CD14-positive monocyte (primary cell): ENCODE data around the gene CCRL2. TPM values are rescaled to one million over a fixed set of nuclear protein-coding genes. Genes with fewer than 3 reads are reported as not detected.

Experiments used
- DNase-seq, 3 donors: peaks; one replicate each; pipeline ENCODE4 v3.0.0-alpha.2; 2011 to 2022
- H2AFZ ChIP-seq: 2 replicates; pipeline ENCODE4 v1.6.0; 2012; ENCODE audit warnings: mild to moderate bottlenecking, low read depth, low read length, inconsistent platforms; ENCODE audit not compliant: insufficient read depth, poor library complexity, severe bottlenecking
- H3K27ac ChIP-seq, 2 donors: 1 replicate in 1 of 2; 2 replicates in 1 of 2; pipeline ENCODE4 v1.5.1; 2012 to 2013; ENCODE audit warnings: low read length in 2 of 2, control low read depth in 1 of 2, inconsistent platforms in 1 of 2, low read depth in 1 of 2, mild to moderate bottlenecking in 1 of 2
- H3K27me3 ChIP-seq, 2 donors: one replicate each; pipeline versions ENCODE4 v1.6.0 to v1.6.1; 2011 to 2013; ENCODE audit warnings: low read length in 2 of 2; ENCODE audit not compliant: control insufficient read depth in 2 of 2, insufficient read depth in 2 of 2
- H3K36me3 ChIP-seq, 2 donors: replicated peaks in 1 of 2; 1 replicate in 1 of 2; 2 replicates in 1 of 2; pipeline versions ENCODE4 v1.5.1 to v1.6.1; 2012 to 2013; ENCODE audit warnings: low read length in 2 of 2, control low read depth in 1 of 2, inconsistent platforms in 1 of 2, mild to moderate bottlenecking in 1 of 2; ENCODE audit not compliant: insufficient read depth in 2 of 2, control insufficient read depth in 1 of 2
- H3K4me1 ChIP-seq, 2 donors: 1 replicate in 1 of 2; 2 replicates in 1 of 2; pipeline versions ENCODE4 v1.5.1 to v1.6.1; 2012 to 2013; ENCODE audit warnings: low read length in 2 of 2, control low read depth in 1 of 2, inconsistent platforms in 1 of 2, mild to moderate bottlenecking in 1 of 2, moderate library complexity in 1 of 2; ENCODE audit not compliant: insufficient read depth in 2 of 2, control insufficient read depth in 1 of 2
- H3K4me2 ChIP-seq: replicated peaks from 2 replicates; pipeline ENCODE3; 2012; ENCODE audit warnings: low read length, moderate library complexity, mild to moderate bottlenecking; ENCODE audit not compliant: poor library complexity, severe bottlenecking; ENCODE audit errors: extremely low read depth
- H3K4me3 ChIP-seq, 3 experiments: fragments of 200-600 bp in 1 of 3; sonication (generic) in 1 of 3; replicated peaks in 1 of 3; 1 replicate in 2 of 3; 2 replicates in 1 of 3; pipeline ENCODE4 v1.5.1; 2011 to 2013; ENCODE audit warnings: low read length in 3 of 3, mild to moderate bottlenecking in 3 of 3, control low read depth in 2 of 3, low read depth in 2 of 3, inconsistent platforms in 1 of 3, moderate library complexity in 1 of 3
- H3K79me2 ChIP-seq: 2 replicates; pipeline ENCODE4 v1.6.0; 2012; ENCODE audit warnings: mild to moderate bottlenecking, control low read depth, inconsistent platforms, low read length, moderate library complexity; ENCODE audit not compliant: insufficient read depth
- H3K9ac ChIP-seq: 2 replicates; pipeline ENCODE4 v1.6.0; 2017; ENCODE audit warnings: low read length, mild to moderate bottlenecking; ENCODE audit not compliant: insufficient read depth, poor library complexity, severe bottlenecking
- H3K9me3 ChIP-seq, 2 donors: replicated peaks in 1 of 2; 1 replicate in 1 of 2; 2 replicates in 1 of 2; pipeline versions ENCODE4 v1.5.1 to v1.6.1; 2012 to 2013; ENCODE audit warnings: low read length in 2 of 2, control low read depth in 1 of 2; ENCODE audit not compliant: control insufficient read depth in 1 of 2, insufficient read depth in 1 of 2
- H4K20me1 ChIP-seq: 2 replicates; pipeline ENCODE4 v1.6.0; 2012; ENCODE audit warnings: mild to moderate bottlenecking, low read length, control low read depth, moderate library complexity; ENCODE audit not compliant: insufficient read depth
- H3K27ac Mint-ChIP-seq, 7 donors: one replicate each; pipeline ENCODE4 v1.8.0; 2020; ENCODE audit warnings: mild to moderate bottlenecking in 7 of 7, mixed read lengths in 7 of 7, moderate library complexity in 6 of 7, inconsistent platforms in 2 of 7
- H3K27me3 Mint-ChIP-seq, 3 donors: one replicate each; pipeline ENCODE4 v1.8.0; 2021 to 2022; ENCODE audit warnings: low read depth in 3 of 3, mild to moderate bottlenecking in 3 of 3, mixed read lengths in 3 of 3, moderate library complexity in 3 of 3, inconsistent platforms in 1 of 3
- H3K36me3 Mint-ChIP-seq, 2 donors: one replicate each; pipeline ENCODE4 v1.8.0; 2020; ENCODE audit warnings: mixed read lengths in 2 of 2, inconsistent platforms in 1 of 2, mild to moderate bottlenecking in 1 of 2
- H3K4me1 Mint-ChIP-seq: one replicate; pipeline ENCODE4 v1.8.0; 2020; ENCODE audit warnings: mild to moderate bottlenecking, mixed read lengths
- H3K4me3 Mint-ChIP-seq, 2 donors: one replicate each; pipeline ENCODE4 v1.8.0; 2020; ENCODE audit warnings: mild to moderate bottlenecking in 2 of 2, mixed read lengths in 2 of 2, moderate library complexity in 1 of 2
- H3K9me3 Mint-ChIP-seq, 7 donors: one replicate each; pipeline ENCODE4 v1.8.0; 2020 to 2022; ENCODE audit warnings: mixed read lengths in 7 of 7, mild to moderate bottlenecking in 6 of 7, moderate library complexity in 6 of 7, inconsistent platforms in 2 of 7
- CTCF ChIP-seq: fragments of 200-600 bp; IDR thresholded peaks from one replicate; pipeline ENCODE4 v1.8.0; 2022; ENCODE audit warnings: antibody characterized with exemption, mild to moderate bottlenecking
- WGBS: methylation state at CpG from one replicate; pipeline ENCODE4 v1.1.5; 2013; ENCODE audit warnings: missing lambda C conversion rate; ENCODE audit not compliant: insufficient coverage; 5-methylcytosine and 5-hydroxymethylcytosine counted together
- intact Hi-C, 2 donors: fragments of 100-400 bp; cut with micrococcal nuclease; formaldehyde crosslinking; loops; one replicate each; pipeline versions ENCODE4 v1.15.0 to v1.15.1; 2023
- polyA plus RNA-seq, 3 donors: library from polyadenylated mRNA; depleted of rRNA in 1 of 3; unstranded in 2 of 3; stranded (reverse) in 1 of 3; fragments of 300-500 nt in 2 of 3; fragments of >200 nt in 1 of 3; fragmentation: Illumina TruSeq in 2 of 3; gene quantifications; 1 replicate in 2 of 3; 2 replicates in 1 of 3; pipeline ENCODE4 v1.2.3, GENCODE V29; 2012 to 2021

Gene CCRL2
- polyA plus RNA-seq, 3 donors = 10.2 to 15.3 (median 11.7) TPM

- no peak overlapping the region for H3K4me3 Mint-ChIP-seq
- Histone ChIP-seq H3K36me3 (no peaks in the 10 kb centered on the region), H3K27ac (no peak overlapping the region), H2AFZ (no peak overlapping the region), H3K27me3 (no peaks in the 10 kb centered on the region), H3K79me2 (no peaks in the 10 kb centered on the region), H3K4me2 (no peak overlapping the region), H3K4me1 (peaks cover 12% of the 10 kb centered on the region in 2 donors), H3K4me3 (no peak overlapping the region), H3K9ac (no peak overlapping the region), H3K9me3 (no peaks in the 10 kb centered on the region), H4K20me1 (no peaks in the 10 kb centered on the region)
- peaks cover 17% of the 10 kb centered on the region for H3K4me1 Mint-ChIP-seq
- H3K36me3 Mint-ChIP-seq = no peaks in the 10 kb centered on the region
- WGBS = 91% methylated on average over 17 of the region's 17 CpGs
- H3K27me3 Mint-ChIP-seq = peaks cover 0 to 11% (median 5%) of the 10 kb centered on the region in 3 donors
- H3K9me3 Mint-ChIP-seq = no peaks in the 10 kb centered on the region
- no peak for DNase-seq
- peak overlapping the region in 1 of 7 donors; percentile 55 for H3K27ac Mint-ChIP-seq
- TF ChIP-seq CTCF = no peak
- intact Hi-C loops = loop anchor here in 1 of 2 donors (10.0 kb wide), 1 partner anchor 514 kb away; no protein-coding TSS in a partner anchor
Measured at GRCh38 chr3:46448721-46449120, 41.7 kb downstream of the CCRL2 start.

GRCh38 chr3:46449755-46450552, 42.9 kb downstream of the CCRL2 start:
- intact Hi-C loops = loop anchor here in 1 of 2 donors (10.0 kb wide), 1 partner anchor 515 kb away; no protein-coding TSS in a partner anchor
- H3K27ac Mint-ChIP-seq = no peak overlapping the region
- H3K4me3 Mint-ChIP-seq = no peak overlapping the region

More at GRCh38 chr3:46449755-46450552, 42.9 kb downstream of the CCRL2 start:
- DNase-seq = peak in 1 of 3 donors; percentile 8
- no peaks in the 10 kb centered on the region for H3K9me3 Mint-ChIP-seq
- WGBS = 89% methylated on average over 11 of the region's 14 CpGs
- H3K4me1 Mint-ChIP-seq = peaks cover 17% of the 10 kb centered on the region
- no peaks in the 10 kb centered on the region for H3K9me3 ChIP-seq
- peak; percentile 86 for TF ChIP-seq CTCF
- no peak overlapping the region for H3K9ac ChIP-seq
- H3K36me3 ChIP-seq = no peaks in the 10 kb centered on the region
- H3K4me2 ChIP-seq = no peak overlapping the region
- H3K27me3 ChIP-seq = no peaks in the 10 kb centered on the region
- H3K27me3 Mint-ChIP-seq = peaks cover 0 to 12% (median 3%) of the 10 kb centered on the region in 3 donors
- H3K27ac ChIP-seq = no peak overlapping the region
- no peak overlapping the region for H2AFZ ChIP-seq
- H4K20me1 ChIP-seq = no peaks in the 10 kb centered on the region
- H3K36me3 Mint-ChIP-seq = no peaks in the 10 kb centered on the region
- no peak overlapping the region for H3K4me3 ChIP-seq
- H3K79me2 ChIP-seq = no peaks in the 10 kb centered on the region
- peaks cover 12% of the 10 kb centered on the region in 2 donors for H3K4me1 ChIP-seq
